IMR-90 (cell line): Measurements from ENCODE around the gene PTK6. TPM values are rescaled to one million over a fixed set of nuclear protein-coding genes. Genes with fewer than 3 reads are reported as not detected.

Source experiments
- ATAC-seq: fragments of 200-7000 bp; cut with Tn5 transposase; 2 replicates; pipeline ENCODE4 v1.9.1; 2020; ENCODE audit warnings: low read depth, mild to moderate bottlenecking, moderate library complexity
- BruUV-seq: library from RNA; stranded (reverse); fragments of 400-500 nt; replicated peaks from 2 replicates; lab custom pipeline; 2021; lab: Mats Ljungman, UMichigan
- CTCF ChIA-PET: fragments of 300-600 bp; formaldehyde crosslinking; extraction: SDS; loops from one replicate; lab custom pipeline; 2021; ENCODE audit warnings: antibody characterized with exemption; lab: Yijun Ruan, JAX
- POLR2A ChIA-PET: fragments of 300-600 bp; sonication (Branson Sonifier 250); formaldehyde crosslinking; loops from one replicate; lab custom pipeline; 2022; ENCODE audit warnings: antibody characterized with exemption; ENCODE audit not compliant: unreplicated experiment; lab: Charles Lee
- DNase-seq: peaks from one replicate; pipeline ENCODE4 v3.0.0; 2013
- H2AFZ ChIP-seq: replicated peaks from 2 replicates; pipeline ENCODE3; 2013; ENCODE audit warnings: low read length, mild to moderate bottlenecking; ENCODE audit not compliant: poor library complexity
- H2AK5ac ChIP-seq: 2 replicates; pipeline ENCODE4 v1.6.1; 2013; ENCODE audit warnings: low read depth, low read length, inconsistent platforms
- H2AK9ac ChIP-seq: replicated peaks from 2 replicates; pipeline ENCODE3; 2013; ENCODE audit warnings: mild to moderate bottlenecking, low read depth, low read length, moderate library complexity; ENCODE audit not compliant: poor library complexity
- H2BK120ac ChIP-seq: 2 replicates; pipeline ENCODE4 v1.6.1; 2013; ENCODE audit warnings: low read depth, low read length, inconsistent platforms
- H2BK15ac ChIP-seq: 3 replicates; pipeline ENCODE4 v1.6.1; 2013; ENCODE audit warnings: low read depth, low read length, inconsistent platforms
- H2BK20ac ChIP-seq: 2 replicates; pipeline ENCODE4 v1.6.1; 2013; ENCODE audit warnings: low read depth, mild to moderate bottlenecking, inconsistent platforms, low read length, moderate library complexity
- H2BK5ac ChIP-seq: 2 replicates; pipeline ENCODE4 v1.6.1; 2013; ENCODE audit warnings: mild to moderate bottlenecking, low read depth, low read length, inconsistent platforms; ENCODE audit not compliant: poor library complexity, severe bottlenecking
- H3K14ac ChIP-seq: replicated peaks from 2 replicates; pipeline ENCODE4 v1.6.1; 2013; ENCODE audit warnings: low read depth, low read length, inconsistent platforms
- H3K18ac ChIP-seq: 2 replicates; pipeline ENCODE4 v1.6.1; 2013; ENCODE audit warnings: low read depth, low read length, control low read depth
- H3K23ac ChIP-seq: 2 replicates; pipeline ENCODE4 v1.6.1; 2013; ENCODE audit warnings: low read depth, low read length, inconsistent platforms
- H3K27ac ChIP-seq: 2 replicates; pipeline ENCODE4 v1.5.1; 2013; ENCODE audit warnings: mild to moderate bottlenecking, control low read depth, low read length; ENCODE audit not compliant: insufficient read depth
- H3K27me3 ChIP-seq: 2 replicates; pipeline ENCODE4 v1.6.1; 2013; ENCODE audit warnings: low read length; ENCODE audit not compliant: control insufficient read depth, insufficient read depth
- H3K36me3 ChIP-seq: 2 replicates; pipeline ENCODE4 v1.6.1; 2013; ENCODE audit warnings: low read length, mixed read lengths; ENCODE audit not compliant: control insufficient read depth, insufficient read depth
- H3K4ac ChIP-seq: 2 replicates; pipeline ENCODE4 v1.6.1; 2013; ENCODE audit warnings: low read depth, low read length, inconsistent platforms
- H3K4me1 ChIP-seq: 2 replicates; pipeline ENCODE4 v1.6.1; 2013; ENCODE audit warnings: low read length, mixed read lengths; ENCODE audit not compliant: control insufficient read depth, insufficient read depth
- H3K4me2 ChIP-seq: 2 replicates; pipeline ENCODE4 v1.6.1; 2013; ENCODE audit warnings: low read depth, mild to moderate bottlenecking, control low read depth, low read length, moderate library complexity
- H3K4me3 ChIP-seq: 2 replicates; pipeline ENCODE4 v1.5.1; 2013; ENCODE audit warnings: low read depth, mild to moderate bottlenecking, control low read depth, low read length, moderate library complexity; ENCODE audit not compliant: insufficient read depth
- H3K56ac ChIP-seq: 2 replicates; pipeline ENCODE4 v1.6.1; 2013; ENCODE audit warnings: low read length, inconsistent platforms; ENCODE audit not compliant: insufficient read depth; ENCODE audit errors: extremely low read depth
- H3K79me1 ChIP-seq, 2 experiments: 2 replicates each; pipeline ENCODE4 v1.6.1; 2013; ENCODE audit warnings: low read length in 2 of 2, inconsistent platforms in 1 of 2, low read depth in 1 of 2
- H3K9ac ChIP-seq: 2 replicates; pipeline ENCODE4 v1.6.1; 2013; ENCODE audit warnings: low read depth, low read length, control low read depth
- H3K9me1 ChIP-seq: 2 replicates; pipeline ENCODE4 v1.6.1; 2013; ENCODE audit warnings: low read length, inconsistent platforms; ENCODE audit not compliant: insufficient read depth
- H3K9me3 ChIP-seq: 2 replicates; pipeline ENCODE4 v1.6.1; 2013; ENCODE audit warnings: low read length; ENCODE audit not compliant: control insufficient read depth, insufficient read depth
- H4K20me1 ChIP-seq: 2 replicates; pipeline ENCODE4 v1.6.1; 2013; ENCODE audit warnings: low read length, inconsistent platforms; ENCODE audit not compliant: insufficient read depth
- H4K5ac ChIP-seq: 2 replicates; pipeline ENCODE4 v1.6.1; 2013; ENCODE audit warnings: mild to moderate bottlenecking, low read depth, low read length, control low read depth
- H4K8ac ChIP-seq, 2 experiments: 2 replicates each; pipeline ENCODE4 v1.6.1; 2013; ENCODE audit warnings: low read depth in 2 of 2, low read length in 2 of 2, control low read depth in 1 of 2, inconsistent platforms in 1 of 2
- H4K91ac ChIP-seq: 2 replicates; pipeline ENCODE4 v1.6.1; 2013; ENCODE audit warnings: low read depth, low read length, inconsistent platforms; ENCODE audit not compliant: insufficient read depth
- BHLHE40 ChIP-seq: fragments of 150-350 bp; IDR thresholded peaks from 2 replicates; pipeline ENCODE4 v1.6.1; 2016; ENCODE audit warnings: mild to moderate bottlenecking, low read depth, low read length
- CHD1 ChIP-seq: IDR thresholded peaks from 2 replicates; pipeline ENCODE4 v1.6.1; 2012; ENCODE audit warnings: low read depth, low read length, improper control_type of control experiment
- CTCF ChIP-seq: conservative IDR thresholded peaks from 2 replicates; pipeline ENCODE4 v1.5.1; 2012; ENCODE audit warnings: mild to moderate bottlenecking, low read depth, low read length, improper control_type of control experiment
- FOS ChIP-seq: fragments of 150-350 bp; IDR thresholded peaks from 2 replicates; pipeline ENCODE4 v1.6.1; 2016; ENCODE audit warnings: low read depth, low read length
- MAZ ChIP-seq: IDR thresholded peaks from 2 replicates; pipeline ENCODE4 v1.6.1; 2012; ENCODE audit warnings: low read depth, mild to moderate bottlenecking, low read length, improper control_type of control experiment, moderate library complexity, borderline replicate concordance
- MXI1 ChIP-seq: IDR thresholded peaks from 2 replicates; pipeline ENCODE4 v1.6.1; 2012; ENCODE audit warnings: low read depth, mild to moderate bottlenecking, low read length, moderate library complexity, borderline replicate concordance
- NFE2L2 ChIP-seq: fragments of 150-350 bp; IDR thresholded peaks from 2 replicates; pipeline ENCODE4 v1.6.1; 2016; ENCODE audit warnings: low read depth, mild to moderate bottlenecking, low read length
- POLR2A ChIP-seq: IDR thresholded peaks from 2 replicates; pipeline ENCODE4 v1.6.1; 2012; ENCODE audit warnings: mild to moderate bottlenecking, low read depth, low read length
- RAD21 ChIP-seq: IDR thresholded peaks from 2 replicates; pipeline ENCODE4 v1.6.1; 2012; ENCODE audit warnings: low read length, improper control_type of control experiment
- RCOR1 ChIP-seq: IDR thresholded peaks from 2 replicates; pipeline ENCODE4 v1.6.1; 2012; ENCODE audit warnings: mild to moderate bottlenecking, low read length, improper control_type of control experiment; ENCODE audit not compliant: insufficient replicate concordance
- RFX5 ChIP-seq: IDR thresholded peaks from 2 replicates; pipeline ENCODE4 v1.8.0; 2012; ENCODE audit warnings: low read depth, mild to moderate bottlenecking, low read length, moderate library complexity
- SMC3 ChIP-seq: fragments of 150-350 bp; IDR thresholded peaks from 2 replicates; pipeline ENCODE4 v1.6.1; 2016; ENCODE audit warnings: low read depth, mild to moderate bottlenecking, antibody characterized with exemption, low read length, moderate library complexity
- USF2 ChIP-seq: fragments of 150-350 bp; IDR thresholded peaks from 2 replicates; pipeline ENCODE4 v1.6.1; 2017; ENCODE audit warnings: mild to moderate bottlenecking, antibody characterized with exemption, low read length, low read depth
- WGBS, 2 experiments: methylation state at CpG; one replicate each; pipeline versions ENCODE4 v1.1.5 to v1.1.7; 2013; ENCODE audit warnings: missing lambda C conversion rate in 2 of 2; ENCODE audit not compliant: insufficient read length in 1 of 2; ENCODE audit errors: extremely low coverage in 2 of 2; 5-methylcytosine and 5-hydroxymethylcytosine counted together
- dilution Hi-C: fragments of 300-500 bp; cut with HindIII; formaldehyde crosslinking; loops from one replicate; pipeline ENCODE4 v1.14.3; 2018; ENCODE audit warnings: low sequenced_read_pairs; ENCODE audit not compliant: unreplicated experiment
- in situ Hi-C: fragments of 300-500 bp; cut with MboI; formaldehyde crosslinking; loops from 3 replicates; pipeline ENCODE4 v1.14.3; 2019; ENCODE audit warnings: low sequenced_read_pairs, inconsistent platforms, mixed read lengths
- intact Hi-C: fragments of 100-400 bp; cut with micrococcal nuclease; formaldehyde crosslinking; loops from 2 replicates; pipeline ENCODE4 v1.10.0; 2022
- polyA plus RNA-seq, 3 experiments: library from polyadenylated mRNA; depleted of rRNA; stranded (reverse); fragments of >200 nt; gene quantifications; 2 replicates each; pipeline ENCODE4 v1.2.3, GENCODE V29; 2012; ENCODE audit warnings: low replicate concordance in 1 of 3
- total RNA-seq: library from RNA; depleted of rRNA; stranded (reverse); fragments of >200 nt; gene quantifications from 2 replicates; pipeline ENCODE4 v1.2.3, GENCODE V29; 2012

The PTK6 gene
- total and polyA plus RNA-seq, 2 of the 4 experiments (the other 2 are of a cell fraction) = not detected

DNA sequence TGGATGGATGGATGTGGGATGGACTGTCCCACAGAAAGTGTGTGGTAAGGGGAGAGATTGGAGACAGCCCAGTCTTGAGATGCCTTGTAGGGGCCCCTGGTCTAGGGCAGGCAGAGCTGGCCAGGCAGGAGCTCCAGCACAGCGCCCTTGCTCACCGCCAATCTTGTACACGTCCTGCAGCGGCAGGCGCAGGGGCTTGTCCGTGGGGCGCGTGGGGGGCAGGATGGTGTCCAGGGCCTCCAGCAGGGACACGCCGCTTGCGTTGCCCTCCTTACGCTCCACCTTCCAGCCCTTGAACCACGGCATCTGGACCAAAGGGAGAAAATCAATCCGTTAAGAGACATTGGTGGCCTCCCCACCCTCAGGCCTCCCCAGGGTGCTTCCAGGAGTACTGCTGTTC lies 44.2 kb downstream of the PTK6 start:
- intact Hi-C loops (no loop called here), dilution Hi-C loops (no loop called here), in situ Hi-C loops (no loop called here)
- Histone ChIP-seq H3K27me3 (peaks cover 10% of the 10 kb centered on the region; the same call in 1 of the 2 replicates), H3K18ac (no peak overlapping the region), H2AFZ (no peak overlapping the region), H2BK120ac (no peak overlapping the region), H3K9ac (no peak overlapping the region), H3K79me1 (no peaks in the 10 kb centered on the region), H3K4me3 (no peak overlapping the region), H3K27ac (no peak overlapping the region), H3K23ac (no peak overlapping the region), H3K4ac (no peak overlapping the region), H3K56ac (no peak overlapping the region), H4K20me1 (peaks cover 4% of the 10 kb centered on the region), H3K4me1 (no peaks in the 10 kb centered on the region), H3K9me1 (no peaks in the 10 kb centered on the region), H3K14ac (no peak overlapping the region), H2AK5ac (no peak overlapping the region), H2BK5ac (no peak overlapping the region), H2BK15ac (no peak overlapping the region), H2BK20ac (no peak overlapping the region), H4K5ac (no peak overlapping the region), H4K91ac (no peak overlapping the region), H3K36me3 (no peaks in the 10 kb centered on the region), H2AK9ac (no peak overlapping the region), H3K9me3 (no peaks in the 10 kb centered on the region), H3K4me2 (no peak overlapping the region), H4K8ac (no peak overlapping the region)
- TF ChIP-seq POLR2A (no peak), RAD21 (no peak), MXI1 (no peak), FOS (no peak), CTCF (no peak), RCOR1 (no peak), CHD1 (no peak), NFE2L2 (no peak), USF2 (no peak), BHLHE40 (no peak), SMC3 (no peak), MAZ (no peak), RFX5 (no peak)
- no TSS peak for BruUV-seq
- ChIA-PET CTCF (no interaction called here), POLR2A (no interaction called here)
- ATAC-seq = no peak
- no peak for DNase-seq
- WGBS, 2 experiments = 92% methylated on average over 6 of the region's 14 CpGs; no CpG with 5 or more reads in 1 of the 2 experiments
